Neuronal stem cell (in vitro differentiated cells): ENCODE measurements around the gene ROBO2.
A peak's percentile ranks its signal among the peaks of the same experiment; 100 is the strongest.

Experiments
- DNase-seq: peaks from one replicate; pipeline ENCODE4 v3.0.0-alpha.2; 2013; ENCODE audit warnings: low spot score
- H2AFZ ChIP-seq: one replicate; pipeline ENCODE4 v1.6.1; 2013; ENCODE audit warnings: mild to moderate bottlenecking, low read length, inconsistent platforms
- H2AK5ac ChIP-seq: 2 replicates; pipeline ENCODE4 v1.6.1; 2013; ENCODE audit warnings: low read depth, mild to moderate bottlenecking, inconsistent platforms, low read length, moderate library complexity, mixed read lengths
- H2BK120ac ChIP-seq: 2 replicates; pipeline ENCODE4 v1.6.1; 2013; ENCODE audit warnings: low read depth, mild to moderate bottlenecking, inconsistent platforms, low read length, moderate library complexity, mixed read lengths
- H2BK12ac ChIP-seq: one replicate; pipeline ENCODE4 v1.6.1; 2013; ENCODE audit warnings: low read length, inconsistent platforms
- H2BK15ac ChIP-seq: 2 replicates; pipeline ENCODE4 v1.6.1; 2013; ENCODE audit warnings: mild to moderate bottlenecking, low read length, inconsistent platforms, mixed read lengths
- H2BK5ac ChIP-seq: one replicate; pipeline ENCODE4 v1.6.1; 2013; ENCODE audit warnings: inconsistent platforms, mild to moderate bottlenecking, low read length, moderate library complexity
- H3K14ac ChIP-seq: one replicate; pipeline ENCODE4 v1.6.1; 2013; ENCODE audit warnings: low read length, inconsistent platforms
- H3K18ac ChIP-seq: 2 replicates; pipeline ENCODE4 v1.6.1; 2013; ENCODE audit warnings: low read length, inconsistent platforms
- H3K23ac ChIP-seq: 2 replicates; pipeline ENCODE4 v1.6.1; 2013; ENCODE audit warnings: low read depth, mild to moderate bottlenecking, mixed read lengths, low read length, inconsistent platforms; ENCODE audit not compliant: poor library complexity
- H3K27ac ChIP-seq: replicated peaks from 3 replicates; pipeline ENCODE4 v1.5.1; 2013; ENCODE audit warnings: low read length, inconsistent platforms
- H3K27me3 ChIP-seq, 3 experiments: 2 replicates each; pipeline ENCODE4 v1.6.1; 2013; ENCODE audit warnings: low read length in 3 of 3, mild to moderate bottlenecking in 2 of 3, inconsistent platforms in 1 of 3, low read depth in 1 of 3, mixed read lengths in 1 of 3, moderate library complexity in 1 of 3; ENCODE audit not compliant: control insufficient read depth in 3 of 3, insufficient read depth in 3 of 3
- H3K36me3 ChIP-seq, 2 donors: replicated peaks in 1 of 2; 2 replicates each; pipeline ENCODE4 v1.6.1; 2013; ENCODE audit warnings: low read length in 2 of 2; ENCODE audit not compliant: control insufficient read depth in 2 of 2, insufficient read depth in 2 of 2
- H3K4ac ChIP-seq: 2 replicates; pipeline ENCODE4 v1.6.1; 2013; ENCODE audit warnings: inconsistent platforms, mild to moderate bottlenecking, low read length, moderate library complexity
- H3K4me1 ChIP-seq, 2 donors: 1 replicate in 1 of 2; 2 replicates in 1 of 2; pipeline ENCODE4 v1.6.1; 2013; ENCODE audit warnings: low read length in 2 of 2, low read depth in 1 of 2; ENCODE audit not compliant: control insufficient read depth in 2 of 2, insufficient read depth in 1 of 2
- H3K4me2 ChIP-seq: one replicate; pipeline ENCODE4 v1.6.1; 2013; ENCODE audit warnings: mild to moderate bottlenecking, low read length, inconsistent platforms; ENCODE audit not compliant: insufficient read depth, poor library complexity, severe bottlenecking
- H3K4me3 ChIP-seq, 2 donors: 2 replicates each; pipeline ENCODE4 v1.5.1; 2013; ENCODE audit warnings: low read length in 2 of 2, mild to moderate bottlenecking in 2 of 2, inconsistent platforms in 1 of 2, moderate library complexity in 1 of 2
- H3K79me1 ChIP-seq: one replicate; pipeline ENCODE4 v1.6.1; 2013; ENCODE audit warnings: low read depth, mild to moderate bottlenecking, inconsistent platforms, low read length, moderate library complexity
- H3K9ac ChIP-seq: one replicate; pipeline ENCODE4 v1.6.1; 2013; ENCODE audit warnings: mild to moderate bottlenecking, low read depth, low read length, inconsistent platforms; ENCODE audit not compliant: poor library complexity
- H3K9me3 ChIP-seq, 2 donors: replicated peaks in 1 of 2; 2 replicates each; pipeline versions ENCODE3 to v1.6.1; 2013; ENCODE audit warnings: low read length in 2 of 2, mild to moderate bottlenecking in 2 of 2, inconsistent platforms in 1 of 2, low read depth in 1 of 2, mixed read lengths in 1 of 2, moderate library complexity in 1 of 2; ENCODE audit not compliant: control insufficient read depth in 2 of 2, insufficient read depth in 1 of 2
- H4K8ac ChIP-seq: one replicate; pipeline ENCODE4 v1.6.1; 2013; ENCODE audit warnings: low read depth, mild to moderate bottlenecking, inconsistent platforms, low read length, moderate library complexity
- H4K91ac ChIP-seq: one replicate; pipeline ENCODE4 v1.6.1; 2013; ENCODE audit warnings: low read length, low read depth, mild to moderate bottlenecking, inconsistent platforms; ENCODE audit not compliant: poor library complexity
- WGBS, 2 donors: extraction: QIAGEN DNeasy Blood & Tissue Kit; methylation state at CpG; one replicate each; pipeline ENCODE4 v1.1.7; 2013; ENCODE audit warnings: missing lambda C conversion rate in 2 of 2, mixed read lengths in 1 of 2; ENCODE audit not compliant: insufficient read length in 2 of 2, insufficient replicate concordance in 1 of 2; ENCODE audit errors: extremely low coverage in 2 of 2; 5-methylcytosine and 5-hydroxymethylcytosine counted together

The ROBO2 gene

DNA sequence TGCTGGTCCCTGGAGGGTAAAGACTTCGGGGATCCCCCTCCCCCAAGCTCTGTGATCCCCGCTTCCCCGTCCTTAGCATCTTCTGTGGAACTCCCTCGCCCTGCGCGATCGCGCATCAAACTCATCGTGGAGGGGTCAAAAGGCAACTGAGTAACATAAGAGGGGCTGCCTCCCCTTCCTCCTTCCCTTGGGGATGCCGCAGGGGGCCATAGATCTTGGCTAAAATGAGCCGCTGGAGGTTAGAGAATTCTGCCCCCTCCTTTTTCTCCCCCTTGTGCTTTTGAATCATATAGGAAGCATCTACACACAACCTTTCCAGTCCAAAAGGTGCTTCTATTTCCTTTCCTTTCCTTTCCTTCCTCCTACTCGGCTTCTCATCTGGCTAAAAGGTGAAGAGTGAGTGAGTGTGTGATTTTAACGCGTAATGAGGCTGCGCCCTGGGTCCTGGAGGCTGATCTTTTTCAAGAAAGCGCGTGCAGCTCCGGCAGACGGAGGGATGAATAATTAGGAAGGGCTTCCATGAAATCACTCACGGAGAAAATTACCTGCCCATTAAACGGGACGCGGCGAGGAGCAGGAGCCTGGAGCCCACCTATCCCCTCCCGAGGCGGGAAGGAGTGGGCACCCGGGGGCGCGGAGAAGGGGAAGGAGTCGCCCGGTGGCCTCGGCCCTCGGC lies 831 bp upstream of the ROBO2 start:
- peak overlapping the region; percentile 81 for H2BK15ac ChIP-seq
- H2AFZ ChIP-seq, result peak overlapping the region; percentile 85
- no CpG with 5 or more reads among the region's 33 CpGs for WGBS, 2 donors
- H2BK5ac ChIP-seq, result peak overlapping the region; percentile 68
- DNase-seq, result peak; percentile 63
- H3K9me3 ChIP-seq, result no peaks in the 10 kb centered on the region
- peaks cover 0 to 26% (median 0%) of the 10 kb centered on the region in 3 experiments for H3K27me3 ChIP-seq
- H2BK120ac ChIP-seq, result no peak overlapping the region
- H3K36me3 ChIP-seq, result no peaks in the 10 kb centered on the region
- no peak overlapping the region for H2AK5ac ChIP-seq
- H4K91ac ChIP-seq, result no peak overlapping the region
- peaks cover 4 to 7% of the 10 kb centered on the region in 2 donors for H3K4me1 ChIP-seq
- peak overlapping the region; percentile 91 for H3K4me2 ChIP-seq
- H3K4me3 ChIP-seq, result peak overlapping the region; percentile 46 to 89
- H3K23ac ChIP-seq, result peak overlapping the region; percentile 73
- H3K9ac ChIP-seq, result peak overlapping the region; percentile 88
- H3K14ac ChIP-seq, result no peak overlapping the region
- H3K18ac ChIP-seq, result peak overlapping the region; percentile 95
- H2BK12ac ChIP-seq, result no peak overlapping the region
- no peak overlapping the region for H3K4ac ChIP-seq
- no peaks in the 10 kb centered on the region for H3K79me1 ChIP-seq
- H4K8ac ChIP-seq, result no peak overlapping the region
- H3K27ac ChIP-seq, result peak overlapping the region; percentile 80

DNA sequence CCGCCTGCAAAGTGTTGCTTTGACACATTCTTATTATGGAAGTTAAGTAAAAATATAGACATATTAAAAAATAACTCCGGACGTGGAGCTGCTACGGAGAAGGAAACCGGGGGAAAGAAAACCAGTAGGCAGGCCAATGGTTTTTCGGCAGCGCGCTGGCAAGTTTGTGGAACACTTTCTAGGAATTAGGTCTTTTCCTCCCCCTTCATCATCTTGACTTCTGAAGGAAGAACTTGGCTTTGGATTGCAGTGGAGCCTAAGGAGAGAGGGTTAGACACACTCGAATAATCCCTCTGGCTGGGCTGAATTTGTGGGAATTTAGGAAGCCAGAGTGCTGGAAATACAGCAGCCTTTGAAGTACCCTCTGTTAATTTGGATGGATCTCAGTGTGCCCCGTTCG lies 317 bp downstream of the ROBO2 start:
- Histone ChIP-seq H4K91ac (no peak overlapping the region), H3K27ac (peak overlapping the region; percentile 80), H3K79me1 (no peaks in the 10 kb centered on the region), H3K4ac (no peak overlapping the region), H3K36me3 (no peaks in the 10 kb centered on the region), H3K4me2 (peak overlapping the region; percentile 91), H4K8ac (no peak overlapping the region), H2BK120ac (no peak overlapping the region), H3K23ac (no peak overlapping the region), H2BK12ac (no peak overlapping the region), H3K4me1 (peaks cover 4 to 7% of the 10 kb centered on the region in 2 donors), H2BK5ac (no peak overlapping the region), H2AFZ (peak overlapping the region; percentile 85), H2BK15ac (no peak overlapping the region), H3K27me3 (peaks cover 0 to 27% (median 0%) of the 10 kb centered on the region in 3 experiments), H3K14ac (no peak overlapping the region), H3K18ac (no peak overlapping the region), H3K4me3 (peak overlapping the region; percentile 46 to 89), H3K9me3 (no peaks in the 10 kb centered on the region), H2AK5ac (no peak overlapping the region), H3K9ac (no peak overlapping the region)
- WGBS, 2 donors, result no CpG with 5 or more reads among the region's 11 CpGs
- DNase-seq, result no peak

GRCh38 chr3:77040926-77041722 lies 1.2 kb downstream of the ROBO2 start:
- no CpG with 5 or more reads among the region's 9 CpGs for WGBS, 2 donors
- no peak overlapping the region for H2BK12ac ChIP-seq
- no peak overlapping the region for H3K14ac ChIP-seq
- no peak overlapping the region for H2BK5ac ChIP-seq
- no peak overlapping the region for H3K4ac ChIP-seq
- H4K8ac ChIP-seq, result no peak overlapping the region
- peak overlapping the region in 1 of 2 donors; percentile 21 for H3K4me3 ChIP-seq
- no peak overlapping the region for H2BK15ac ChIP-seq
- no peak overlapping the region for H3K23ac ChIP-seq
- H2AK5ac ChIP-seq, result no peak overlapping the region
- H3K27me3 ChIP-seq, result peaks cover 0 to 31% (median 0%) of the 10 kb centered on the region in 3 experiments
- no peak overlapping the region for H2BK120ac ChIP-seq
- no peaks in the 10 kb centered on the region for H3K36me3 ChIP-seq
- no peak overlapping the region for H2AFZ ChIP-seq
- no peaks in the 10 kb centered on the region for H3K9me3 ChIP-seq
- H3K9ac ChIP-seq, result no peak overlapping the region
- no peaks in the 10 kb centered on the region for H3K79me1 ChIP-seq
- peak overlapping the region; percentile 38 for H3K4me2 ChIP-seq
- H3K18ac ChIP-seq, result no peak overlapping the region
- no peak overlapping the region for H3K27ac ChIP-seq
- no peak for DNase-seq
- no peak overlapping the region for H4K91ac ChIP-seq
- H3K4me1 ChIP-seq, result peaks cover 4 to 7% of the 10 kb centered on the region in 2 donors

DNA sequence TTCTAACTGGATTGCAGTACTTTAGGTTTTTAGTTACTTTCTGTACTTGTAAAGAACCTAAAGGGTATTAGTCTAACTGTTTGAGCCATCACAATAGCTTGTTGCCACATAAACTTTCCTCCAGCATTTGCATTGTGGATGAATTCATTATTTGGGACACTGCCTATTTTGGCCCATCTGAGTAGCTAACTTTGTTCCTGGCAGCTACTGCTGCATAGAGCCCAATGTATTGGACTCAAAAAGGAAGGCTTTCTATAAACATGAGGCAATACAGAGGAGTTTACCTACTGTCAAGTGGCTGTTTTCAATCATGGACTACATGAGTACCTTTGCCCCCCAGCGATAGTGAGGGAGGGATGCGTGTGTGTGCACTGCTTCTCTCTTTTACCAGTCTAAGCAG lies 1.9 kb downstream of the ROBO2 start:
- Histone ChIP-seq H3K4ac (no peak overlapping the region), H2BK120ac (no peak overlapping the region), H3K27me3 (peaks cover 0 to 31% (median 0%) of the 10 kb centered on the region in 3 experiments), H3K79me1 (no peaks in the 10 kb centered on the region), H3K9me3 (no peaks in the 10 kb centered on the region), H3K23ac (no peak overlapping the region), H2BK15ac (no peak overlapping the region), H2AK5ac (no peak overlapping the region), H2AFZ (no peak overlapping the region), H2BK5ac (no peak overlapping the region), H2BK12ac (no peak overlapping the region), H4K91ac (no peak overlapping the region), H3K9ac (no peak overlapping the region), H3K18ac (no peak overlapping the region), H3K4me2 (no peak overlapping the region), H3K27ac (no peak overlapping the region), H3K4me1 (peaks cover 4 to 7% of the 10 kb centered on the region in 2 donors), H4K8ac (no peak overlapping the region), H3K4me3 (no peak overlapping the region), H3K14ac (no peak overlapping the region), H3K36me3 (no peaks in the 10 kb centered on the region)
- no peak for DNase-seq
- no CpG with 5 or more reads among the region's 2 CpGs for WGBS, 2 donors
